Esophagus squamous epithelium (tissue), 4 donors: ENCODE results near the gene ANAPC13.

Source experiments
- POLR2A ChIP-seq, 4 donors: fragments of 450-650 bp; IDR thresholded peaks; one replicate each; pipeline ENCODE4 v1.6.1; 2017; ENCODE audit warnings: antibody characterized with exemption in 4 of 4, mild to moderate bottlenecking in 4 of 4, moderate library complexity in 3 of 4
- TF ChIP-seq, protein P1 (sequence below), 6 experiments: fragments of 450-650 bp in 4 of 6; fragments of 200-600 bp in 2 of 6; sonication (generic) in 2 of 6; IDR thresholded peaks; one replicate each; pipeline ENCODE4 v1.5.1; 2016 to 2019; ENCODE audit warnings: antibody characterized with exemption in 6 of 6, mild to moderate bottlenecking in 4 of 6, moderate library complexity in 4 of 6

GRCh38 chr3:134430950-134431445 is 54.8 kb downstream of the ANAPC13 start:
- TF ChIP-seq POLR2A (IDR thresholded peaks at IDR 0.05) = no peak
- TF ChIP-seq, protein P1, sequence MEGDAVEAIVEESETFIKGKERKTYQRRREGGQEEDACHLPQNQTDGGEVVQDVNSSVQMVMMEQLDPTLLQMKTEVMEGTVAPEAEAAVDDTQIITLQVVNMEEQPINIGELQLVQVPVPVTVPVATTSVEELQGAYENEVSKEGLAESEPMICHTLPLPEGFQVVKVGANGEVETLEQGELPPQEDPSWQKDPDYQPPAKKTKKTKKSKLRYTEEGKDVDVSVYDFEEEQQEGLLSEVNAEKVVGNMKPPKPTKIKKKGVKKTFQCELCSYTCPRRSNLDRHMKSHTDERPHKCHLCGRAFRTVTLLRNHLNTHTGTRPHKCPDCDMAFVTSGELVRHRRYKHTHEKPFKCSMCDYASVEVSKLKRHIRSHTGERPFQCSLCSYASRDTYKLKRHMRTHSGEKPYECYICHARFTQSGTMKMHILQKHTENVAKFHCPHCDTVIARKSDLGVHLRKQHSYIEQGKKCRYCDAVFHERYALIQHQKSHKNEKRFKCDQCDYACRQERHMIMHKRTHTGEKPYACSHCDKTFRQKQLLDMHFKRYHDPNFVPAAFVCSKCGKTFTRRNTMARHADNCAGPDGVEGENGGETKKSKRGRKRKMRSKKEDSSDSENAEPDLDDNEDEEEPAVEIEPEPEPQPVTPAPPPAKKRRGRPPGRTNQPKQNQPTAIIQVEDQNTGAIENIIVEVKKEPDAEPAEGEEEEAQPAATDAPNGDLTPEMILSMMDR (IDR thresholded peaks at IDR 0.05) = no peak
